ENCODE data around the gene GAB2. TPM values are rescaled to one million over a fixed set of nuclear protein-coding genes. Genes with fewer than 3 reads are reported as not detected.

The GAB2 gene
- polyA plus RNA-seq, 2 of the 4 experiments (the other 2 are of a cell fraction): 2.8 to 4.7 TPM

- H3K27ac ChIP-seq: no peak overlapping the region
- no peaks in the 10 kb centered on the region for H3K9me3 ChIP-seq
- DNase-seq (ENCODE audit: low read depth in 1 of 2, low spot score in 1 of 2): no peak
- POLR2A ChIA-PET: no interaction called here
- no peak for FAIRE-seq
- 93% methylated on average over 7 of the region's 7 CpGs for WGBS (ENCODE audit: missing lambda C conversion rate)
- no peak for TF ChIP-seq RAD21 (conservative IDR thresholded peaks at IDR 0.05 in 1 of 2, IDR thresholded peaks at IDR 0.05 in 1 of 2)
- TF ChIP-seq ZFP36 (IDR thresholded peaks at IDR 0.05; ENCODE audit: borderline replicate concordance, partially characterized antibody): no peak
- no peak for TF ChIP-seq CTCF (IDR thresholded peaks at IDR 0.05)
- no peak for TF ChIP-seq HEYL (CRISPR knock-in tag; IDR thresholded peaks at IDR 0.05)
- no peak for TF ChIP-seq PHF8 (IDR thresholded peaks at IDR 0.05; ENCODE audit: borderline replicate concordance, low read depth)
- no peak for TF ChIP-seq CBX8 (IDR thresholded peaks at IDR 0.05)
- TF ChIP-seq RNF2 (IDR thresholded peaks at IDR 0.05; ENCODE audit: borderline replicate concordance, low read depth): no peak
- no peak for TF ChIP-seq POLR2A (IDR thresholded peaks at IDR 0.05; ENCODE audit: low read length)
- no peak for TF ChIP-seq SREBF2 (IDR thresholded peaks at IDR 0.05)
- TF ChIP-seq MAZ (IDR thresholded peaks at IDR 0.05; ENCODE audit: borderline replicate concordance, low read depth, low read length): no peak
- no peak for TF ChIP-seq NFE2L2 (conservative IDR thresholded peaks at IDR 0.05; ENCODE audit: low read length)
- no peak for TF ChIP-seq MYC (IDR thresholded peaks at IDR 0.05; ENCODE audit: borderline replicate concordance, low read length)
- no peak for TF ChIP-seq CHD4 (IDR thresholded peaks at IDR 0.05; ENCODE audit: borderline replicate concordance)
- TF ChIP-seq CBX2 (IDR thresholded peaks at IDR 0.05; ENCODE audit: borderline replicate concordance, low read depth): no peak
- no peaks in the 10 kb centered on the region for H3K4me1 ChIP-seq
- no peak for ATAC-seq
- H3K4me2 ChIP-seq: no peak overlapping the region
- no peak overlapping the region for H3K4me3 ChIP-seq
- CTCF ChIA-PET: interaction anchor here (0.7 kb wide), 1 partner anchor 17 kb away, joined by 4 read pairs; the partner anchor contains the start of genes KCTD21 and USP35
Measured at GRCh38 chr11:78205691-78206090, 211.9 kb downstream of the GAB2 start.

DNA sequence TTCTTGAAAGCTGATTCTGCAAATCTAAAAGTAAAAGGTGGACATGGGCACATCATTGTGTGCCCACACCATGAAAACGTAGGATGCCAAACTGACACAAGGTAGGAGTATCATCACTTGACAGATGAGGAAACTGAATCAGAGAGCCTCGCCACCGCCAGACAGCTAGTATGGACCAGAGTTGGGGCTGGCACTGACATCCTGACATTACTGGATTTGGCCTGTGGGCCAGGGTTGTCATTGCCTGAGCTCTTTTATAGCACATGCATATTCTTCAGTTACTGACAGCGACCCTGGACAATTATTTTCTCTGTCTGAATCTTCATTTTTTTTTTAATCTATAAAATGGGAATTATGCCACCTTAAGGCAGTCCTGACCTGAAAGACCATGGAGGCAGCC, 212.4 kb downstream of the GAB2 start:
- FAIRE-seq (no peak), DNase-seq (ENCODE audit: low read depth in 1 of 2, low spot score in 1 of 2) (no peak), ATAC-seq (no peak)
- Histone ChIP-seq H3K4me1 (no peaks in the 10 kb centered on the region), H3K27ac (no peak overlapping the region), H3K9me3 (no peaks in the 10 kb centered on the region), H3K4me3 (no peak overlapping the region), H3K4me2 (no peak overlapping the region)
- POLR2A ChIA-PET: no interaction called here
- no peak for TF ChIP-seq FOSB (CRISPR knock-in tag; IDR thresholded peaks at IDR 0.05)
- TF ChIP-seq, protein P1, sequence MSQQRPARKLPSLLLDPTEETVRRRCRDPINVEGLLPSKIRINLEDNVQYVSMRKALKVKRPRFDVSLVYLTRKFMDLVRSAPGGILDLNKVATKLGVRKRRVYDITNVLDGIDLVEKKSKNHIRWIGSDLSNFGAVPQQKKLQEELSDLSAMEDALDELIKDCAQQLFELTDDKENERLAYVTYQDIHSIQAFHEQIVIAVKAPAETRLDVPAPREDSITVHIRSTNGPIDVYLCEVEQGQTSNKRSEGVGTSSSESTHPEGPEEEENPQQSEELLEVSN (IDR thresholded peaks at IDR 0.05; ENCODE audit: borderline replicate concordance, low read depth): no peak
- no peak for TF ChIP-seq RNF2 (IDR thresholded peaks at IDR 0.05; ENCODE audit: borderline replicate concordance, low read depth)
- TF ChIP-seq, protein P2, sequence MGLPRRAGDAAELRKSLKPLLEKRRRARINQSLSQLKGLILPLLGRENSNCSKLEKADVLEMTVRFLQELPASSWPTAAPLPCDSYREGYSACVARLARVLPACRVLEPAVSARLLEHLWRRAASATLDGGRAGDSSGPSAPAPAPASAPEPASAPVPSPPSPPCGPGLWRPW (IDR thresholded peaks at IDR 0.05): no peak
- TF ChIP-seq ZFP36 (IDR thresholded peaks at IDR 0.05; ENCODE audit: borderline replicate concordance, partially characterized antibody): no peak
- TF ChIP-seq RCOR1 (IDR thresholded peaks at IDR 0.05; ENCODE audit: low read depth, low read length): no peak
- TF ChIP-seq, protein P3, sequence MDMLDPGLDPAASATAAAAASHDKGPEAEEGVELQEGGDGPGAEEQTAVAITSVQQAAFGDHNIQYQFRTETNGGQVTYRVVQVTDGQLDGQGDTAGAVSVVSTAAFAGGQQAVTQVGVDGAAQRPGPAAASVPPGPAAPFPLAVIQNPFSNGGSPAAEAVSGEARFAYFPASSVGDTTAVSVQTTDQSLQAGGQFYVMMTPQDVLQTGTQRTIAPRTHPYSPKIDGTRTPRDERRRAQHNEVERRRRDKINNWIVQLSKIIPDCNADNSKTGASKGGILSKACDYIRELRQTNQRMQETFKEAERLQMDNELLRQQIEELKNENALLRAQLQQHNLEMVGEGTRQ (IDR thresholded peaks at IDR 0.05): no peak
- TF ChIP-seq CTCF (IDR thresholded peaks at IDR 0.05): no peak
- no peak for TF ChIP-seq ESRRA (IDR thresholded peaks at IDR 0.05; ENCODE audit: borderline replicate concordance, low read length)
- TF ChIP-seq, protein P4, sequence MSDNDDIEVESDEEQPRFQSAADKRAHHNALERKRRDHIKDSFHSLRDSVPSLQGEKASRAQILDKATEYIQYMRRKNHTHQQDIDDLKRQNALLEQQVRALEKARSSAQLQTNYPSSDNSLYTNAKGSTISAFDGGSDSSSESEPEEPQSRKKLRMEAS (IDR thresholded peaks at IDR 0.05): no peak
- no peak for TF ChIP-seq NFE2L2 (conservative IDR thresholded peaks at IDR 0.05; ENCODE audit: low read length)
- TF ChIP-seq ELK1 (IDR thresholded peaks at IDR 0.05; ENCODE audit: low read depth, low read length): no peak
- TF ChIP-seq ZNF302 (CRISPR knock-in tag; IDR thresholded peaks at IDR 0.05): no peak
- TF ChIP-seq HOXB13 (CRISPR knock-in tag; IDR thresholded peaks at IDR 0.05; ENCODE audit: low read depth): no peak
- no peak for TF ChIP-seq RARB (CRISPR knock-in tag; IDR thresholded peaks at IDR 0.05)
- no peak for TF ChIP-seq MAFK (IDR thresholded peaks at IDR 0.05; ENCODE audit: partially characterized antibody)
- TF ChIP-seq TP53 (CRISPR knock-in tag; IDR thresholded peaks at IDR 0.05): no peak
- WGBS (ENCODE audit: missing lambda C conversion rate): 90% methylated on average over 4 of the region's 4 CpGs
- CTCF ChIA-PET: interaction anchor here (0.7 kb wide), 1 partner anchor 17 kb away, joined by 4 read pairs; the partner anchor contains the start of genes KCTD21 and USP35
